Thoracic aorta (tissue), 2 donors: ENCODE results near the gene ALDH1A1. TPM values are rescaled to one million over a fixed set of nuclear protein-coding genes. Genes with fewer than 3 reads are reported as not detected.
A peak's percentile ranks its signal among the peaks of the same experiment; 100 is the strongest.

Experiments
- ATAC-seq: fragments of 150-250 bp; one replicate; pipeline ENCODE4 v1.8.0; 2017; ENCODE audit warnings: low read depth; ENCODE audit not compliant: insufficient number of reproducible peaks, low FRiP score
- DNase-seq: peaks from one replicate; pipeline ENCODE4 v3.0.0-alpha.2; 2020; ENCODE audit warnings: low spot score
- H3K27ac ChIP-seq, 2 donors: fragments of 200-600 bp; sonication (generic); 1 replicate in 1 of 2; 2 replicates in 1 of 2; pipeline ENCODE4 v1.5.1; 2016; ENCODE audit warnings: mild to moderate bottlenecking in 2 of 2, moderate library complexity in 2 of 2
- H3K27me3 ChIP-seq: fragments of 200-600 bp; sonication (generic); replicated peaks from 2 replicates; pipeline ENCODE4 v1.6.0; 2016; ENCODE audit warnings: mild to moderate bottlenecking; ENCODE audit not compliant: insufficient read depth
- H3K36me3 ChIP-seq: fragments of 200-600 bp; sonication (generic); one replicate; pipeline ENCODE4 v1.5.1; 2016
- H3K4me1 ChIP-seq, 2 donors: fragments of 200-600 bp; sonication (generic); 1 replicate in 1 of 2; 2 replicates in 1 of 2; pipeline versions ENCODE4 v1.5.1 to v1.6.0; 2016; ENCODE audit warnings: low read depth in 2 of 2, mild to moderate bottlenecking in 1 of 2; ENCODE audit not compliant: control insufficient read depth in 1 of 2
- H3K4me3 ChIP-seq: fragments of 200-600 bp; sonication (generic); 2 replicates; pipeline ENCODE4 v1.5.1; 2016; ENCODE audit warnings: mild to moderate bottlenecking
- H3K9me3 ChIP-seq: fragments of 200-600 bp; sonication (generic); 2 replicates; pipeline ENCODE4 v1.5.1; 2016
- total RNA-seq, 2 donors: library from RNA; depleted of rRNA; stranded (reverse); fragments of >200 nt; gene quantifications; one replicate each; pipeline versions ENCODE4 v1.1.0 to v1.2.3, GENCODE V29; 2016
- TF ChIP-seq, protein P1 (sequence below): fragments of 200-600 bp; sonication (generic); IDR thresholded peaks from one replicate; pipeline ENCODE4 v1.5.1; 2019; ENCODE audit warnings: antibody characterized with exemption

ALDH1A1 gene
- total RNA-seq, 2 donors from 2014 or later, result 101 to 196 TPM

DNA sequence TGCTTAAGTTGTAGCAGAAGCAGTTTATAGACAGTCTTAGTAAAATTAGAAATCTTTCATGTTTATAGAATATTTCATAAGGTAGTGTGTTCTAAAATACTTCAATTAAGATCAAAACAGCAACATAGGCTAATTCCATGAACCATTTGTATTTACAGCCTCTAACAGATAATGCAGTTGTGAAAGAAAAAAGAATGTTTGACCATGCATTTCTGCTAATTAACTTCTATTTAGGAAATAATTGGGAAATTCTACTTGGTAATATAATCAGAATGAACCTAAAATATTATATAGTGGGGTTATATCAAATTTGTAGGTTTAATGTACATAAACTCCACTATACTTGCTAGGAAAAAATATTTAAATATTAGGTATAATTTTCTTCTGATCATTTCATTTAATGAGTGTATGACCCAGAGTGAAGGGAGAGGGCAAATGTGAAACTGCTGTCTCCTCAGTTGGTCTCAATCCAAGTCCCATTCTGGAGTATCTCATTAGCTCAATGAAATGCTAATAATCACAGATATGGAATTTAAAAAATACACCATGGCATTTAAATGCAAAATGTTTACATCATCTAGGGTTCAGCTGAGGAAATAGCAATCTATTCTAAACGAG, 34.9 kb downstream of the ALDH1A1 start:
- peaks cover 6 to 8% of the 10 kb centered on the region in 2 donors for H3K4me1 ChIP-seq
- H3K27ac ChIP-seq, result no peak overlapping the region
- TF ChIP-seq, protein P1, sequence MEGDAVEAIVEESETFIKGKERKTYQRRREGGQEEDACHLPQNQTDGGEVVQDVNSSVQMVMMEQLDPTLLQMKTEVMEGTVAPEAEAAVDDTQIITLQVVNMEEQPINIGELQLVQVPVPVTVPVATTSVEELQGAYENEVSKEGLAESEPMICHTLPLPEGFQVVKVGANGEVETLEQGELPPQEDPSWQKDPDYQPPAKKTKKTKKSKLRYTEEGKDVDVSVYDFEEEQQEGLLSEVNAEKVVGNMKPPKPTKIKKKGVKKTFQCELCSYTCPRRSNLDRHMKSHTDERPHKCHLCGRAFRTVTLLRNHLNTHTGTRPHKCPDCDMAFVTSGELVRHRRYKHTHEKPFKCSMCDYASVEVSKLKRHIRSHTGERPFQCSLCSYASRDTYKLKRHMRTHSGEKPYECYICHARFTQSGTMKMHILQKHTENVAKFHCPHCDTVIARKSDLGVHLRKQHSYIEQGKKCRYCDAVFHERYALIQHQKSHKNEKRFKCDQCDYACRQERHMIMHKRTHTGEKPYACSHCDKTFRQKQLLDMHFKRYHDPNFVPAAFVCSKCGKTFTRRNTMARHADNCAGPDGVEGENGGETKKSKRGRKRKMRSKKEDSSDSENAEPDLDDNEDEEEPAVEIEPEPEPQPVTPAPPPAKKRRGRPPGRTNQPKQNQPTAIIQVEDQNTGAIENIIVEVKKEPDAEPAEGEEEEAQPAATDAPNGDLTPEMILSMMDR, result no peak
- H3K36me3 ChIP-seq, result peaks cover 18% of the 10 kb centered on the region
- ATAC-seq (no peak), DNase-seq (no peak)
- no peaks in the 10 kb centered on the region for H3K27me3 ChIP-seq
- no peaks in the 10 kb centered on the region for H3K9me3 ChIP-seq
- H3K4me3 ChIP-seq, result no peak overlapping the region

- Histone ChIP-seq H3K27ac (no peak overlapping the region), H3K27me3 (no peaks in the 10 kb centered on the region), H3K9me3 (no peaks in the 10 kb centered on the region), H3K36me3 (peaks cover 10% of the 10 kb centered on the region), H3K4me3 (no peak overlapping the region), H3K4me1 (peaks cover 13 to 15% of the 10 kb centered on the region in 2 donors)
- DNase-seq (no peak), ATAC-seq (no peak)
- TF ChIP-seq, protein P1, result no peak
Measured at GRCh38 chr9:72915659-72916058, 37.2 kb downstream of the ALDH1A1 start.

GRCh38 chr9:72914750-72915149, 38.1 kb downstream of the ALDH1A1 start:
- TF ChIP-seq, protein P1, result no peak
- Histone ChIP-seq H3K36me3 (peaks cover 9% of the 10 kb centered on the region), H3K4me1 (peaks cover 13 to 15% of the 10 kb centered on the region in 2 donors), H3K9me3 (no peaks in the 10 kb centered on the region), H3K27ac (no peak overlapping the region), H3K4me3 (no peak overlapping the region), H3K27me3 (no peaks in the 10 kb centered on the region)
- DNase-seq (no peak), ATAC-seq (no peak)

- H3K36me3 ChIP-seq, result peaks cover 9% of the 10 kb centered on the region
- no peak for ATAC-seq
- peak overlapping the region in 1 of 2 donors; percentile 44 for H3K27ac ChIP-seq
Measured at GRCh38 chr9:72913382-72914009, 39.4 kb downstream of the ALDH1A1 start.

More at GRCh38 chr9:72913382-72914009, 39.4 kb downstream of the ALDH1A1 start:
- no peak for DNase-seq
- H3K9me3 ChIP-seq, result no peaks in the 10 kb centered on the region
- TF ChIP-seq, protein P1, result no peak
- H3K27me3 ChIP-seq, result no peaks in the 10 kb centered on the region
- peaks cover 13 to 15% of the 10 kb centered on the region in 2 donors for H3K4me1 ChIP-seq
- no peak overlapping the region for H3K4me3 ChIP-seq
